Measurements from ENCODE around the gene SESN3. TPM values are rescaled to one million over a fixed set of nuclear protein-coding genes. Genes with fewer than 3 reads are reported as not detected.
A peak's percentile ranks its signal among the peaks of the same experiment; 100 is the strongest.
"Not testable (repeated sequence)": the region's sequence is repeated elsewhere in the genome, so short reads cannot be mapped to it uniquely, and the experiment has no call there.

The SESN3 gene
- total RNA-seq, 6 donors from 2014 or later, result 11.5 to 48.8 (median 23.2) TPM

DNA sequence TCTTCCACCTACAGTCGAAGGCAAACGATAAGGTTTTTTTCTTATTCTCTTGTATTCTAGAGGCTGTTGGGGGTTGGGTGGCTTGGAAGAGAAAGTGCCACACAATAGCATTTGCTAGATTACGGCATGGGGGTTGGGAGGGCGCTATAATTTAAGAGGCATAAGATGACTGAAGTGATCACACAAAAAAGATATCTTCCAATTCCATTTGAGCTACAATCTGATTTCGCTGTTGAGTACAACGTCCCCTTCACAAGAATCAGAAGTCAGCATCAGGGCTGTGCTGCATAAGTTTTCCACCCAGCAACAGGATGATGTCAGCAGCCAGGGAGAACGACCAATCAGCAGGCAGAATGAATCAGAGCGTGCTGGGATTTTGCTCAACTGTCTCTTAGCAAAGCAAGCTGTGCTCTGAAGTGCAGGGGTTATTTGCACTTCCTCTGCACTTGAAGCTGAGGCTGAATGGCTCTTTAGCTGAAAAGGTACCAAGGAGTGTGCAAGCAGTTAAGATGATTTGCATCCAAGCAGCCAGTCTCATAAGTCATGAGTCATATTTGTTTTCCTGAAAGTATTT is 23.2 kb upstream of the SESN3 start:
- 6 to 7% methylated on average over 8 of the region's 8 CpGs for WGBS, 2 donors
- peak overlapping the region in 3 of 4 donors; percentile 14 to 39 (median 37) for H3K4me3 ChIP-seq
- H3K27me3 ChIP-seq, result no peaks in the 10 kb centered on the region
- H3K4me1 ChIP-seq, result peaks cover 23 to 34% (median 30%) of the 10 kb centered on the region in 4 donors
- no peaks in the 10 kb centered on the region for H3K36me3 ChIP-seq
- no peaks in the 10 kb centered on the region for H3K9me3 ChIP-seq
- ATAC-seq (ENCODE audit: low FRiP score in 2 of 2) (peak; percentile 95 to 97), DNase-seq (peak in 1 of 2 donors; percentile 94)
- H3K27ac ChIP-seq, result peak overlapping the region; percentile 34 to 81 (median 66)
- TF ChIP-seq POLR2AphosphoS5 (IDR thresholded peaks at IDR 0.05), result peak in 1 of 2 donors; percentile 78
- TF ChIP-seq, protein P1, sequence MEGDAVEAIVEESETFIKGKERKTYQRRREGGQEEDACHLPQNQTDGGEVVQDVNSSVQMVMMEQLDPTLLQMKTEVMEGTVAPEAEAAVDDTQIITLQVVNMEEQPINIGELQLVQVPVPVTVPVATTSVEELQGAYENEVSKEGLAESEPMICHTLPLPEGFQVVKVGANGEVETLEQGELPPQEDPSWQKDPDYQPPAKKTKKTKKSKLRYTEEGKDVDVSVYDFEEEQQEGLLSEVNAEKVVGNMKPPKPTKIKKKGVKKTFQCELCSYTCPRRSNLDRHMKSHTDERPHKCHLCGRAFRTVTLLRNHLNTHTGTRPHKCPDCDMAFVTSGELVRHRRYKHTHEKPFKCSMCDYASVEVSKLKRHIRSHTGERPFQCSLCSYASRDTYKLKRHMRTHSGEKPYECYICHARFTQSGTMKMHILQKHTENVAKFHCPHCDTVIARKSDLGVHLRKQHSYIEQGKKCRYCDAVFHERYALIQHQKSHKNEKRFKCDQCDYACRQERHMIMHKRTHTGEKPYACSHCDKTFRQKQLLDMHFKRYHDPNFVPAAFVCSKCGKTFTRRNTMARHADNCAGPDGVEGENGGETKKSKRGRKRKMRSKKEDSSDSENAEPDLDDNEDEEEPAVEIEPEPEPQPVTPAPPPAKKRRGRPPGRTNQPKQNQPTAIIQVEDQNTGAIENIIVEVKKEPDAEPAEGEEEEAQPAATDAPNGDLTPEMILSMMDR (IDR thresholded peaks at IDR 0.05), result no peak
- peak in 2 of 4 donors; percentile 1 to 58 for TF ChIP-seq EP300 (IDR thresholded peaks at IDR 0.05)
- peak in 1 of 4 donors; percentile 51 for TF ChIP-seq POLR2A (IDR thresholded peaks at IDR 0.05)

DNA sequence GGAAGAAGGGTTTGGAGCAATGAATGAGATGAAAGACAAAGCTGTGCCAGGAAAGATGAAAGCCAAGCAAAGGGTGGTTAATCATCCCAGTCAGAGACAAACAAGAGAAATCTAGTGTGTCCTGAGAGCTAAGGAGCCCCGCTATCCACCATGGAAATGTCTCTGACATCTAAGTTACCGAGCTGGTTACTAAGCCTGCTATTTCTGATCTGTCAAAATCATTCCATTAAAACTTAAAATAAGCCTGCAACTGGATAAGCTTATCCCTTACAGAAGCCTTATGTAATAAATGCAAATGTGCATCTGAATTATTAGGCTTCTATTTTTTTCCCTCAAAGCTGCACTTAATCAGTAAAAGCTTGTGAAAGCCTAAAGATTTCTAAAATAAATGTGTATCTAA is 22.1 kb upstream of the SESN3 start:
- 83 to 84% methylated on average over 2 of the region's 2 CpGs for WGBS, 2 donors

DNA sequence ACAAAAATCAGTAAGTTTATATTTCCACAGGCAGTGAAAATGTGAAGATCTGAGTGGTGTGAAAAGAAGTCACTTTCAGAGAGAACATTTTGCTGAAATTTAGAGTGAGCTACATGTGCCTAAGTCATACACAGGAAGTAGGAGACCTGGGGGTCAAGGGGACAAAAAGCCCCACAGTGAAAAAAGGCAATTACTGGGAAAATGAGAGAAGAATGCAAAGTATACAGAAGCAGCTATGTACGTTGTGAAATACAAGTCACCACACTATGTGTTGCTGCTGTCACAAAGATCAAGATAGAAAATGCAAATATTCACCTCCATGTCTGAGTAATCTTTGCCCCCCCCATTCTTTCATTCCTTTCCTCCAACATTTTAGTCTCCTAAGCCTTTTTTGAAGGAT is 21.6 kb upstream of the SESN3 start:
- Histone ChIP-seq H3K36me3 (no peaks in the 10 kb centered on the region), H3K9me3 (no peaks in the 10 kb centered on the region), H3K4me3 (no peak overlapping the region), H3K27ac (no peak overlapping the region), H3K4me1 (peaks cover 23 to 34% (median 30%) of the 10 kb centered on the region in 4 donors), H3K27me3 (no peaks in the 10 kb centered on the region)
- 38 to 44% methylated on average over 1 of the region's 1 CpG for WGBS, 2 donors
- TF ChIP-seq POLR2A (IDR thresholded peaks at IDR 0.05) (no peak), POLR2AphosphoS5 (IDR thresholded peaks at IDR 0.05) (no peak), EP300 (IDR thresholded peaks at IDR 0.05) (no peak)
- TF ChIP-seq, protein P1 (IDR thresholded peaks at IDR 0.05), result no peak
- ATAC-seq (ENCODE audit: low FRiP score in 2 of 2) (no peak), DNase-seq (no peak)

More for the DNA sequence above, 22.1 kb upstream of the SESN3 start:
- ATAC-seq (ENCODE audit: low FRiP score in 2 of 2) (no peak), DNase-seq (no peak)
- H3K27me3 ChIP-seq, result no peaks in the 10 kb centered on the region
- H3K4me1 ChIP-seq, result peaks cover 23 to 34% (median 30%) of the 10 kb centered on the region in 4 donors
- no peaks in the 10 kb centered on the region for H3K9me3 ChIP-seq
- no peak for TF ChIP-seq EP300 (IDR thresholded peaks at IDR 0.05)
- TF ChIP-seq, protein P1 (IDR thresholded peaks at IDR 0.05), result no peak
- no peak for TF ChIP-seq POLR2AphosphoS5 (IDR thresholded peaks at IDR 0.05)
- no peak for TF ChIP-seq POLR2A (IDR thresholded peaks at IDR 0.05)
- H3K27ac ChIP-seq, result no peak overlapping the region
- no peak overlapping the region for H3K4me3 ChIP-seq
- H3K36me3 ChIP-seq, result no peaks in the 10 kb centered on the region

DNA sequence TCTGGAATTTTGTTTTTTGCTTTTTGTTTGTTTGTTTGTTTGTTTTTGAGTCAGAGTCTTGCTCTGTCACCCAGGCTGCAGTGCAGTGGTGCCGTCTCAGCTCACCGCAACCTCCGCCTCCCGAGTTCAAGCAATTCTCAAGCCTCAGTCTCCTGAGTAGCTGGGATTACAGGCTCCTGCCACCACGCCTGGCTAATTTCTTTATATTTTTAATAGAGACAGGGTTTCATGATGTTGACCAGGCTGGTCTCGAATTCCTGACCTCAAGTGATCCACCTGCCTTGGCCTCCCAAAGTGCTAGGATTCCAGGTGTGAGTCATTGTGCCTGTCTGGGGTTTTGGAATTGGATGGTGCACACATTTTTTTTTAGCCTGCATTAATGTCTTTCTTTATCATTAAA is 20.9 kb upstream of the SESN3 start:
- not testable (repeated sequence) for H3K4me3 ChIP-seq; DNase-seq; H3K36me3 ChIP-seq; H3K27ac ChIP-seq; ATAC-seq (ENCODE audit: low FRiP score in 2 of 2); H3K9me3 ChIP-seq; H3K27me3 ChIP-seq
- H3K4me1 ChIP-seq, result peaks cover 23 to 33% (median 30%) of the 10 kb centered on the region in 4 donors
- WGBS, 2 donors, result 92 to 97% methylated on average over 6 of the region's 6 CpGs

DNA sequence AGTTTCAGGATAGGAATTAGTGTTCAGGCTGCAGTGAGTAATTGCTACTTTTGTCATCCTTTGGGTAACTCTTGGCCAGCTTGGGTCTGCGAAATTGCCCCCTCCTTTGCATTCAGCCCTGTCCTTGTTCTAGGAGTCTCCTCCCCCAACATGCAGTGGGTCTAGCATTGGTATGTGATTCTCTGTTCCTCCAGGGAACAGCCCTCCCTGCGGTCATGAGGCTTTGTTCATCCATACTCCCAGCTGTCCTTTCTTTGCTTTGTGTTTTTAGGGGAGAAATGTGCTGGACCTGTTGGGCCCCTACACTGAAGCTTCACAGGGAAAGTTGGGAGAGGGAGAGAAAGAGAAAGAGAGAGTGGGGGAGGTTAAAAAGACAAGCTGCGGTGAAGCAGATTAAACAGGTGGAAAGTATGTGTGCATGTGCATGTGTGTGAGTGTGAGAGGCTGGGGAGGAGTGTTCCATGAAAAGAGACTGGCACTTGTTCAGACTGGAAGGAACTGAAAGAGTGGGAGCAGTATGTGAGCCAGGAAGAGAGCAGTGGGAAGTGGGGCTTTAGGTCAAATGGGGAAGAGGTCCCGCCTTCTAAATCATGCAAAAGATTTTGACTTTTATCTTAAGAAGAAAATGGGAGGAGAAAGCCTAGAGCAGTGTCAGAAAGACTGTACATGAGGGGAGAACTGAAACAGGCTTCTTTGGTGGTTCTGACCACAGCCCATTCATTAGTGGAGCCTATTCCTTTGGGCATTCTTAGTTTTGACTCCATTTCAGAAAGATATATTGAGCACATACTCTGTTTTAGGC is 17.9 kb upstream of the SESN3 start:
- Histone ChIP-seq H3K9me3 (no peaks in the 10 kb centered on the region), H3K4me3 (no peak overlapping the region), H3K27ac (no peak overlapping the region), H3K36me3 (no peaks in the 10 kb centered on the region), H3K27me3 (no peaks in the 10 kb centered on the region), H3K4me1 (peaks cover 0 to 5% (median 4%) of the 10 kb centered on the region in 4 donors)
- DNase-seq (no peak), ATAC-seq (ENCODE audit: low FRiP score in 2 of 2) (peak in 1 of 2 donors; percentile 28)
- WGBS, 2 donors, result 79 to 83% methylated on average over 4 of the region's 4 CpGs
- TF ChIP-seq POLR2A (IDR thresholded peaks at IDR 0.05) (no peak), EP300 (IDR thresholded peaks at IDR 0.05) (no peak), POLR2AphosphoS5 (IDR thresholded peaks at IDR 0.05) (no peak)
- TF ChIP-seq, protein P1 (IDR thresholded peaks at IDR 0.05), result no peak
